NCI-H2107 (cell line): ENCODE data around the gene TNFRSF12A.
A peak's percentile ranks its signal among the peaks of the same experiment; 100 is the strongest.
"Not testable (repeated sequence)": the region's sequence is repeated elsewhere in the genome, so short reads cannot be mapped to it uniquely, and the experiment has no call there.

Experiments
- DNase-seq: peaks from one replicate; lab custom pipeline; 2025; lab: John Stamatoyannopoulos, UW

TNFRSF12A gene

DNA sequence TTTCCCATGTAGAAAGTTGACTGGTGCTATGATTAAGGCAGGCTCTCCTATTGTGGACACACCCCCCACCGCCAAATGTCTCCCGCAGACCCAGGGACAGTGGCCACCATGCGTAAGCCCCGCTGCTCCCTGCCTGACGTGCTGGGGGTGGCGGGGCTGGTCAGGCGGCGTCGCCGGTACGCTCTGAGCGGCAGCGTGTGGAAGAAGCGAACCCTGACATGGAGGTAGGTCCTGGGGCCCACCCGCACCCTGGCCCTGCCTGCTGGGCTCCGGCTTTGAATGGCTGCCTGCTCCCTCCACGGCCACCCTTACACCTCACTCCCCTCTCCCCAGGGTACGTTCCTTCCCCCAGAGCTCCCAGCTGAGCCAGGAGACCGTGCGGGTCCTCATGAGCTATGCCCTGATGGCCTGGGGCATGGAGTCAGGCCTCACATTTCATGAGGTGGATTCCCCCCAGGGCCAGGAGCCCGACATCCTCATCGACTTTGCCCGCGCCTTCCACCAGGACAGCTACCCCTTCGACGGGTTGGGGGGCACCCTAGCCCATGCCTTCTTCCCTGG lies 29.8 kb downstream of the TNFRSF12A start:
- no peak for DNase-seq

DNA sequence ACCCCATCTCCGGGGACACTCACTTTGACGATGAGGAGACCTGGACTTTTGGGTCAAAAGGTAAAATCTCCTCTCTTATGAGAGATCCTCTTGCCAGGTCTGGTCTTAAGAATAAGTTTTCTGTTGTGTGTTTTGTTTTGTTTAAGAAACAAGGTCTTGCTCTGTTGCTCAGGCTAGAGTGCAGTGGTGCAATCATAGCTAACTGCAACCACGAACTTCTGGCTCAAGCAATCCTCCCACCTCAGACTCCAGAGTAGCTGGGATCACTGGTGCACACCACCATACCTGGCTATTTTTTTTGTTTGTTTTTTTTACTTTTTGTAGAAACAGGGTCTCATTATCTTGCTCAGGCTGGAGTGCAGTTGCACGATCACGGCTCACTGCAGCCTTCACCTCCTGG lies 30.3 kb downstream of the TNFRSF12A start:
- no peak for DNase-seq

- no peak for DNase-seq
Observed at GRCh38 chr16:3051009-3051408, 30.8 kb downstream of the TNFRSF12A start.

DNA sequence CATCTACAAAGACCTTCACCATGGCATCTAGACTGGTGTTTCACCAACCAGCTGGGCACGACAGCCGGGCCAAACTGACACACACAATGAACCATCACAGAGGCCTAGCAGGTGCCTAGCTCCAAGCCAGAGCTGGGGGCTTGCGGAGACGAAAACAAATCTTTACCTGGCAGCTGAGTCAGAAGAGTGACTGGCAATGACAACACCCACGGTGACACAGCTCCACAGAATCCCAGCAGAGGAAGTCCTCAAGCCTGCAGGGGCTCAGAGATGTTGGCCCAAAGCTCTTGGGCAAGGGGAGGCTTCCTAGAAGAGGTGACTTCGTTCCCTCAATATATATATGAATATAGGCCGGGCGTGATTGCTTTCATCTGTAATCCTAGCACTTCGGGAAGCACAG lies 31.3 kb downstream of the TNFRSF12A start:
- DNase-seq = no peak

- DNase-seq = not testable (repeated sequence)
Observed at GRCh38 chr16:3052571-3053329, 32.6 kb downstream of the TNFRSF12A start.

GRCh38 chr16:3053330-3053710 lies 33.2 kb downstream of the TNFRSF12A start:
- not testable (repeated sequence) for DNase-seq

- no peak for DNase-seq
Observed at GRCh38 chr16:3054965-3055733, 35.0 kb downstream of the TNFRSF12A start.

DNA sequence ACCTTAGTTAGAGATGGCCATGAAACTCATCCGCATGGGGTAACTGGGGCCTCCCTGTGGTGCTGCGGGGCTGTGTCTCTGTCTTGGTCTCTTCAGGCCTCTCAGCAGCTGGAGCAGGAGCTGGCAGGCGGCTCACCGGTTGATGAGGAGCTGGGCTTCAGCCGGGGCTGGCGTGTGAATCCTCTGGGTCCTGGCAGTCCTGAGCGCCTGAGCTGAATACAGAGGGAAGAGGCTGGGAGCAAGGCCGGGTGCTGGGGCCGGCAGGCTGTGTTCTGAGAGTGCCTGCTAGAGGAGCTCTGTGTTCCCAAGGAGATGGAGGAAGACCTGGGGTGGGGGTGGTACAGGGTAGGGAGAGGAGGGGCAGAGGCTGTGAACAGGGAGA lies 35.6 kb downstream of the TNFRSF12A start:
- not testable (repeated sequence) for DNase-seq

DNA sequence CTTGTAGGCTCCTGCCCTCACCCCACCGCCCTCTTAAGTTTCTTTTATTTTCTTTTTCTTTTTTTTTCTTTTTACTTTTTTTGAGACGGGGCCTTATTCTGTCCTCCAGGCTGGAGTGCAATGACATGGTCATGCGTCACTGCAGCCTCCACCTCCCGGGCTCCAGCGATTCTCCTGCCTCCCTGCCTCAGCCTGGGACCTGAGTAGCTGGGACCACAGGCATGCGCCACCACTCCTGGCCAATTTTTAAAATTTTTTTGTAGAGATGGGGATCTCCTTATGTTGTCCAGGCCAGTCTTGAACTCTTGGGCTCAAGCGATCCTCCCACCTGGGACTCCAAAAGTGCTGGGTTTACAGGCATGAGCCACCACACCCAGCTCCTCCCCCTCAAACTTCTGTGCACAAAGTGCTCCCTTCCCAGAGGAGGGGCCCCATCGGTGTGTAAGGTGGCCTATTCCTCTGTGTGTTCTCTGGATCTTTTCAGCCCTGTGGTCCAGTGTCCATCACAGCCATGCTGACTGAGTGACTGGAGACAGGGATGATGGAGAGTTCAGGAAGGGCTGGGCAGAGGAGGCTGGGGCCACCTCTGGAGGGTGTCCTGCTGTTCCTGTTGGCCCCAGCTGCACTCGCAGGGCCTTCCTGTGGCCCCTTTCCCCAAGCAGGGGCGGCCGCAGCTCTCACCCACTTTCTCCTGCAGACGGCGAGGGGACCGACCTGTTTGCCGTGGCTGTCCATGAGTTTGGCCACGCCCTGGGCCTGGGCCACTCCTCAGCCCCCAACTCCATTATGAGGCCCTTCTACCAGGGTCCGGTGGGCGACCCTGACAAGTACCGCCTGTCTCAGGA lies 36.4 kb downstream of the TNFRSF12A start:
- DNase-seq = no peak

DNA sequence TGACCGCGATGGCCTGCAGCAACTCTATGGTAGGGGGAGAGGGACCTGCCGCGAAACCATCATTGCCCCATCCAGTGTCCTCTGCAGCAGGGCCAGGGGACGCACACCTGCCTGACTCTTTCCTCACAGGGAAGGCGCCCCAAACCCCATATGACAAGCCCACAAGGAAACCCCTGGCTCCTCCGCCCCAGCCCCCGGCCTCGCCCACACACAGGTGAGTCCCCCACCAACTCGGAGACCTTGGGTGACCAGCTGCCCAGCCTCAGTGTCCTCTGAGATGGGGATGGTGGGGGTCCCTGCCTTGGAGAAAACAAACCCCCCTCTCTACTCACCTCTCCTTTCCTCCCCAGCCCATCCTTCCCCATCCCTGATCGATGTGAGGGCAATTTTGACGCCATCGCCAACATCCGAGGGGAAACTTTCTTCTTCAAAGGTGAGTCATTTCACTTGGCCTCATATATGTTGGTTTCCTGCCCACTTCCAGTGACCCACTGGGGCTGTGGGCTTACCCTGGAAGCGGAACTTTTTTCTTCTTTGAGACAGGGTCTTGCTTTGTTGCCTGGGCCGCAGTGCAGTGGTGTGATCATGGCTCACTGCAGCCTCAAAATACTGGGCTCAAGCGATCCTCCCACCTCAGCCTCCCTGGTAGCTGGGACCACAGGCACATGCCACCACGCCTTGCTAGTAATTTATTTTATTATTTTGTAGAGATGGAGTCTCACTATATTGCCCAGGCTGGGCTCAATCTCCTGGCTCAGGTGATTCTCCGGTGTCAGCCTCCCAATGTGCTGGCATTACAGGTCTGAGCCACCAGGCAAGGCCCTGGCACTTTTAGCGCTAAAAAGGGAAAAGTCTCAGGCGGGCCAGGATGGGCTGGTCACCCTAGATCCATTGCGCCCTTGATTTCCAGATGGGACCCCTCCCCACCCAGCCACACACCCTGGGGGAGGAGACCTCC lies 37.3 kb downstream of the TNFRSF12A start:
- no peak for DNase-seq

DNA sequence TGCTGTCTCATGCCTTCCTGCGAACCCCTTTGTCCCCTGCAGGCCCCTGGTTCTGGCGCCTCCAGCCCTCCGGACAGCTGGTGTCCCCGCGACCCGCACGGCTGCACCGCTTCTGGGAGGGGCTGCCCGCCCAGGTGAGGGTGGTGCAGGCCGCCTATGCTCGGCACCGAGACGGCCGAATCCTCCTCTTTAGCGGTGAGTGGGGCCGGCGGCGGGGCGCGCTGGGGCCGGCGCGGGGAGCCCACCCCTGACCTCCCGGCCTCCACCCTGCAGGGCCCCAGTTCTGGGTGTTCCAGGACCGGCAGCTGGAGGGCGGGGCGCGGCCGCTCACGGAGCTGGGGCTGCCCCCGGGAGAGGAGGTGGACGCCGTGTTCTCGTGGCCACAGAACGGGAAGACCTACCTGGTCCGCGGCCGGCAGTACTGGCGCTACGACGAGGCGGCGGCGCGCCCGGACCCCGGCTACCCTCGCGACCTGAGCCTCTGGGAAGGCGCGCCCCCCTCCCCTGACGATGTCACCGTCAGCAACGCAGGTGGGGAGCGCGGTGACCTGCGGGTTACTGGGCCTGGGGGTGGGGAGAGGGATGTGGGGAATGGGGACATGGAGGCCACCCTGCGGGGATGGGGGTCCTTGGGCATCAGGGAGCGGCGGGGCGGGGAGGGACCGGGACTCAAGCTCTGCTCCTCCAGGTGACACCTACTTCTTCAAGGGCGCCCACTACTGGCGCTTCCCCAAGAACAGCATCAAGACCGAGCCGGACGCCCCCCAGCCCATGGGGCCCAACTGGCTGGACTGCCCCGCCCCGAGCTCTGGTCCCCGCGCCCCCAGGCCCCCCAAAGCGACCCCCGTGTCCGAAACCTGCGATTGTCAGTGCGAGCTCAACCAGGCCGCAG lies 38.2 kb downstream of the TNFRSF12A start:
- DNase-seq = no peak

DNA sequence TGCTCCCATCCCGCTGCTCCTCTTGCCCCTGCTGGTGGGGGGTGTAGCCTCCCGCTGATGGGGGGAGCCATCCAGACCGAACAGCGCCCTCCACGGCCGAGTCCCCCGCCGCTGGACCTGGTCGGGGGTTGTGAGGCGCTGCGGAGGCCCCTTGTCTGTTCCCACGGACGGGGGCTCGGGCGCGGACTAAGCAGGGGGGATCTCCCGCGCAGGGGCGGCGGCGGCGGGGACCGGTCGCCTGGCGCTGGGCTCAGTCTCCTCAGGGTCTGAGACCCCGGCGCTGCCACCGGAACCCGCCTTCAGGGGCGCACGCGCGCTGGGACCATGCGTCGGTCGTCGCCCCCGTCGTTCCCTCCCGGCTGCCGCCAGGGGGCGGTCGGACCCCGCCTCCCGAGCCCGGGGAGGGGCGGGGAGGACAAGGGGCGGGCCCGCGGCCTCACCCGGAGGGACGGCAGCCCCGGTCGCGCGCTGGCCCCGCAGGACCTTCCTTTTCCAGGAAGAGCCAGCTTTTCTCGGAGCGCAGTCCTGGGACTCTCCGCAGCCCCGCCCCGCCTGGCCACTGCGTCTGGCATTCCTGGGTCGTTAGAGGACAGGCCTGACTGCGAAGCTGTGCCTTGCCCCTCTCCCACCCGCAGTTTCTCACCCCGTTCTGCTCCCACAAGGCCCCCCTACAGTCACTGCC lies 39.0 kb downstream of the TNFRSF12A start:
- DNase-seq = peak; percentile 34

GRCh38 chr16:3059723-3060242 lies 39.6 kb downstream of the TNFRSF12A start:
- DNase-seq = no peak

GRCh38 chr16:3060339-3061127 lies 40.4 kb downstream of the TNFRSF12A start:
- no peak for DNase-seq

DNA sequence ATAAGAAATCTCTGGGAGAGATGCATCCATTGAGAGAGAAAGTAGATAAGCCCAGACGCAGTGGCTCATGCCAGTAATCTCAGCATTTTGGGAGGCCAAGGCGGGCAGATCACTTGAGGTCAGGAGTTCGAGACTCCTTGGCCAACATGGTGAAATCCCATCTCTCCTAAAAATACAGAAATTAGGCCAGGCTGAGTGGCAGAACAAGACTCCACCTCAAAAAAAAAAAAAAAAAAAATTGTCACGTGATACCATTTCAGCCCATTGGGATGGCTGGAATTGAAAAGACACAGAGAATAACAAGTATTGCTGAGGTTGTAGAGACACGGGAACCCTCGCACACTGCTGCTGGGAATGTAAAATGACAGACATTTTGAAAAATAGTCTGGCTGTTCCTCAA lies 42.4 kb downstream of the TNFRSF12A start:
- no peak for DNase-seq

GRCh38 chr16:3063625-3064386 lies 43.6 kb downstream of the TNFRSF12A start:
- no peak for DNase-seq

DNA sequence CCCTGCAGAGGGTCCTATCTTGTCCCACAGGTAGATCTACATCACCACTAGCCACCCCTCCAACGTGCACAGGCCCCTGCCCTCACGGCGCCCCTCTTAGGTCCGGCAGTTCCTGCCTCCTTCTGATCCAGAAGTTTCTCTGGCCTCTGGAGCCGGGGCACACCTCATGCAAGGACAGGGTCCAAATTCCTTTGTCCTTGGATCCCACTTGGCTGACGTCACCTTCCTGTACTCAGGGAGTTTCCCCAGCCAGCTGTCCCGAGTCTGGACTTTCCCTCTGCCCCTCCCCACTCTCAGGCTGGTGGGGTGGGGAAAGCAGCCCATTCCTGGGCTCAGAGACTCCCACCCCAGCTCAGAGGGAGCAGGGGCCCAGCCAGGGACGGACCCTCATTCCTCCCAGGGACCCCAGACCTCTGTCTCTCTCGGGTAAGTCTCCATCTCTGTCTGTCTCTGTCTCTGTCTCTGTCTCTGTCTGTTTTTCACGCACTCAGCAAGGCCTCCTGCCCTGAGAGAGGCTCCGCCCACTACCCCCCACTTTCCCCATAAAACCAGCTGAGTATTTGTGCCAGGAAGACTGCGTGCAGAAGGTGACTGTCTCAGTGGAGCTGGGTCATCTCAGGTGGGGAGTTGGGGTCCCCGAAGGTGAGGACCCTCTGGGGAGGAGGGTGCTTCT lies 45.0 kb downstream of the TNFRSF12A start, which contains the start of gene IL32:
Gene IL32 (plus strand): TSS at position 572 of the 673 bp plus-strand sequence. CDS start 172 bp downstream, outside the sequence.
- no peak for DNase-seq
